HG02981 (cell line): ENCODE results near the gene NRTN.

ENCODE experiments used
- ATAC-seq: cut with Tn5 transposase; IDR thresholded peaks from one replicate; pipeline ENCODE4 v1.9.1; 2021; ENCODE audit warnings: mild to moderate bottlenecking, moderate library complexity; ENCODE audit not compliant: unreplicated experiment

NRTN gene

GRCh38 chr19:5789886-5790558 lies 14.8 kb upstream of the NRTN start:
- ATAC-seq = no peak

- peak; percentile 89 for ATAC-seq
These were observed 14.0 kb upstream of the NRTN start, which contains the start of gene DUS3L for GRCh38 chr19:5790559-5791520. Gene DUS3L (minus strand): TSS chr19:5791163. CDS start chr19:5791141, 22 bp downstream.

- ATAC-seq = no peak
These were observed 12.6 kb upstream of the NRTN start for GRCh38 chr19:5792224-5792623.

DNA sequence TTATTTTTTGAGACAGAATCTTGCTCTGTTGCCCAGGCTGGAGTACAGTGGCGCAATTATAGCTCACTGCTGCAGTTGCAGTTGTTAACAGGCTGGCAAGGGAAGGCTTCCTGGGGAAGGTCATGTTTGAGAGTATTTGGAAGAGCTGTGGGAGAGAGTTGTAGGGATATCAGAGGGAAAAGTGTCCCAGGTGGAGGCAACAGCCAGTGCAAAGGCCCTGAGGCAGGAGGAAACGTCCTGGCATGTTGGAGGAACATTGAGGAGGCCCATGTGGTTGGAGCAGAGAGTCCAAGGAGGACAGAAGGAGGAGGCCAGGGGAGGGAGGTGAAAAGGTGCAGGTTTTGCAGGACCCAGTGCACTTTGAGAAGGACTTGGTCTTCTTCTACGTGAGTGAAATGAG lies 11.7 kb upstream of the NRTN start:
- ATAC-seq = no peak

DNA sequence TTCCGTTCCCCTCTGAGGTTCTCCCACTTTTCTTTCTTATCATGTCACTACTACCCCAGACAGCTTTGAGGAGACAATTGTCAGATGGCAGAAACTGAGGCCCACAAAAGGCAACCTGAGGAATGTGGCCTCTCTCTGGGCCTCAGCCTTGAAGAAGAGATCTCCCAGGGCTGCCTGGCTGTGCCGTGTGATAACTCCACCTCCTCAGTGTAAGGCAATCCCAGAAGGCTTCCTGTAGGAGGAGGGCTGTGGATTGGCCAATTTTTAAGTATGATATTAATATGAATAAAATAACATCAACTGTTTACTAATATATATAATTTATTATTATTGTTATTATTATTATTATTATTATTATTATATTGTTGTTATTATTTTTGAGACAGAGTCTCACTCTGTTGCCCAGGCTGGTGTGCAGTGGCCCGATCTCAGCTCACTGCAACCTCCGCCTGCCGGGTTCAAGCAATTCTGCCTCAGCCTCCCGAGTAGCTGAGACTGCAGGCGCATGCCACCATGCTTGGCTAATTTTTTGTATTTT lies 9.4 kb upstream of the NRTN start:
- no peak for ATAC-seq

DNA sequence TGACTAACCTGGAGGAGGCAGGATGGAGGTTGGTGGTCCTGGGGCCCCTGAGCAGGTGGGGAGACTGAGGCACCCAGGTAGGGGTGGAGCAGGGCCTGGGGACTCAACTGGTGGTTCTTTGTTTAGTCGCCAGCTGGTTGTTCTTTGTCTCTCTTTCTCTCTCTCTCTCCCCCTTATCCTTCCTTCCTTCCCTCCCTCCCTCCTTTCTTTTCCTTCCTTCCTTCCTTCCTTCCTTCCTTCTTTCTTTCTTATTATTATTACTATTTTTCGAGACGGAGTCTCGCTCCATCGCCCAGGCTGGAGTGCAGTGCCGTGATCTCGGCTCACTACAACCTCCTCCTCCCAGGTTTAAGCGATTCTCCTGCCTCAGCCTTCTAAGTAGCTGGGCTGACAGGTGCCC lies 6.6 kb upstream of the NRTN start:
- ATAC-seq = no peak

DNA sequence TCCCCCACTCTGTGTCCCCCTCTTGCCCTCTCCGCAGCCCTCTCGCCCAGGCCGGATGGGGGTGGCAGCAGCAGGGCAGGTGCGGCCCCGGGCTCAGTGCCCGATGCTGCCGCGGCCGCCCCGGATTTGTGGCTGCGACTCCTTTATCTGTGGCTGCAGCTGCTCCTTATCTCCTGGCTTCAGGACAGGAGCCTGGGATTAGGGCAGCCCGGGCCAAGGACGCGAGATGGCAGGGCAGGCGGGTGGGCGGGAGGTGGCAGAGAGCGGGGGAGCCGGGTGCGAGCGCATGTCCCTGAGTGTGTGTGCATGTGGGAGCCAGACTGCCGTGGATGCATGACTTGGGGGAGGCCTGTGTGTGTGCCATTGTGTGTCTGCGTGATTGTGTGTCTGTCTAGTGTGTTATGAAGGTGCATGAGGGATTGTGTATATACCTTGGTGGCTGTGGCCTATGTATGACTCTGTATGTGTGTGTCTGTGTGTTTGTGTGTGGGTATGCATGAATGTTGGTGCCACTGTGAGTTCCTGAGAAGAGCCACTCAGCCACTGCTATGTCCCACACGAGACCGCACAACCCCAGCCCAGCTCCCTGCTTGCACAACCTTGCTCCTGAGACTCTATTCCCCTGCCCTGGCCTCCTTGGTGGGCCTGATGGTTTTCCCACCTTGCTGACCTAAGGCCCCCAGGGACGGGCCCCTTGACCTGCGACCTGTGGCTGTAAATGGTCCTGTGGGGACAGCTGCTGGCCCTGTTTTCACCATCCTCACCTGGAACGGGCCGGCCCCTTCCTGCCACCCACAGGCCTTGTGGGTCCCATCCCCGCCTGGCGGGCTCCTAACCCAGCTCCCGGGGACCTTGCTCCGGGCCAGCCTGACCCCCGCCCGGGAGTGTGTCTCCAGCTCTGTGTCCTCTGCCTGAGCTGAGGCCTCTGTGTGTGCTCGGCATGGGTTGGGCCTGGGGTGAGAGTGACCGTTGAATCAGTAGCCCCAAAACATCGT lies 5.3 kb upstream of the NRTN start:
- no peak for ATAC-seq

GRCh38 chr19:5800361-5801270 lies 4.3 kb upstream of the NRTN start:
- ATAC-seq = no peak

- no peak for ATAC-seq
These were observed 2.9 kb upstream of the NRTN start for GRCh38 chr19:5801796-5802619.

- ATAC-seq = no peak
These were observed 1.5 kb upstream of the NRTN start for GRCh38 chr19:5803441-5803751.

- ATAC-seq = peak; percentile 78
These were observed 933 bp upstream of the NRTN start for GRCh38 chr19:5803752-5804515.

- no peak for ATAC-seq
These were observed 730 bp downstream of the NRTN start for GRCh38 chr19:5805462-5806132.

GRCh38 chr19:5806133-5806489 lies 1.2 kb downstream of the NRTN start:
- no peak for ATAC-seq

GRCh38 chr19:5806905-5807304 lies 2.0 kb downstream of the NRTN start:
- no peak for ATAC-seq

DNA sequence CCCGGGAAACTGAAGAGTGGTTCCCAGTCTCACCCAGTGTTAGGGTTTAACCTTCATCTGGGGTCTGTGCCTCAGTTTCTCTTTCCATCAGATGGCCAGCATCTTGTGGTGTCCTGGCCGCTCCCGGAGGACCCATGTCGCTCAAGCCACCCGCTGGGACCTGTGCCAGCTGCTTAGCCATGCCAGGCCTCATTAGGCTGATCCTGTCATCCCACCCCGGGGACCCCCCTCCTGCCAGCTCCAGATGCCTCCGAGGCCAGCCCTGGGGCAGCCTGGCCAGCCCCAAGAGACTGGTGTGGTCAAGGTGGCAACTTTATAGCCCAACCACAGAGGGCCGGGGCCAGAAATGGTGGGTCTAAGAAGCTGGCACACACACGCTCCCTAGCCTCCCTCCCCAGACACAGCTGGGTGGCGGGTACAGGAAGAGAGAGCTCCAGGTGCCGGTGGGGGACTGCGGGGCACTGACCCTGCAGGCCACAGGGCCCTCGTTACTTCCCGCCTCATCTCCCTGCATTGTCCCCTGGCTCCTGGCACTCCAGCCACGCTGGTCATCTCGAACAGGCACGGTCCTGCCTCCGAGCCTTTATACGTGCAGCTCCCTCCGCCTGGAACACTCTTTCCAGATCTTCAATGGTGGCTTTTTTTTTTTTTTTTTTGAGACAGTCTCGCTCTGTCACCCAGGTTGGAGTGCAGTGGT lies 3.4 kb downstream of the NRTN start:
- no peak for ATAC-seq

DNA sequence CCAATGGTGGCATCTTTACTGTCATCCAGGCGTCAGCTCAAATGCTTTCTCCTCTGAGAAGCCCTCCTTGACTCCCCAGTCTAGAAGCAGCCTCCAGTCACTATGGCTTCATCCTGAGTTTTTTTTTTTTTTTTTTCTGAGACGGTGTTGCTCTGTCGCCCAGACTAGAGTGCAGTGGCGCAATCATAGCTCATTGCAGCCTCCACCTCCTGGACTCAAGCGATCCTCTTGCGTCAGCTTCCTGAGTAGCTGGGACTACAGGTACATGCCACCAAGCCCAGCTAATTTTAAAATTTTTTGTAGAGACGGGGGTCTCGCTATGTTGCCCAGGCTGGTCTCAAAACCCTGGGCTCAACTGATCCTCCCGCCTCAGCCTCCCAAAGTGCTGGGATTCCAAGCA lies 4.2 kb downstream of the NRTN start:
- ATAC-seq = no peak

GRCh38 chr19:5809469-5809868 lies 4.6 kb downstream of the NRTN start:
- ATAC-seq = no peak
